ENCODE measurements around the gene PIP5K1A. TPM values are rescaled to one million over a fixed set of nuclear protein-coding genes. Genes with fewer than 3 reads are reported as not detected.

PIP5K1A gene
- total and polyA plus RNA-seq, 2 experiments from 2014 or later, result 35.1 to 62.8 TPM

DNA sequence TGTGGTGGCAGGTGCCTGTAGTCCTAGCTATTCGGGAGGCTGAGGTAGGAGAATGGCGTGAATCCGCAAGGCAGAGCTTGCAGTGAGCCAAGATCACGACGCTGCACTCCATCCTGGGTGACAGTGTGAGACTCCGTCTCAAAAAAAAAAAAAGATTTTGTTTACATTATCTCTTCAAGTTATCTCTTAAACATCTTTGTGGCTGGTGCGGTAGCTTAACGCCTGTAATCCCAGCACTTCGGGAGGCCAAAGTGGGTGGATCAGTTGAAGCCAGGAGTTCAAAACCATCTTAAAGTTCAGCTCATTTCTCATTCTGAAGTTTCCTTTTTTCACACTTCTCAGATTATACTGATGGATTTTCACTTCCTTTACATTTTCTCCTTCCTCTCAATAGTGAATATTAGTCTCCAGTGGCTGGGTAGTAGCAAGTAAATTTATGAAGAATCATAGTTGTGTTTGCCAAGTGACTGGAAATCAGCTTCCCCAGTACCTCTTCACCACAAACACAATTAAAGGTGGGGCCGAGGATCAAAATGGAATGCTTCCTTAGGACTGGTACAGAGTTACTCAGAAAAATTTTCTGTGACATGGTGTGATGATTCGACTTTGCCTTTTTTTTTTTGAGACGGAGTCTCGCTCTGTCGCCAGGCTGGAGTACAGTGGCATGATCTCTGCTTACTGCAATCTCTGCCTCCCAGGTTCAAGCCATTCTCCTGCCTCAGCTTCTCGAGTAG, 13.8 kb downstream of the PIP5K1A start:
- Histone ChIP-seq H3K36me3 (ENCODE audit: low read depth) (peaks cover 57% of the 10 kb centered on the region), H2AFZ (no peak overlapping the region)

DNA sequence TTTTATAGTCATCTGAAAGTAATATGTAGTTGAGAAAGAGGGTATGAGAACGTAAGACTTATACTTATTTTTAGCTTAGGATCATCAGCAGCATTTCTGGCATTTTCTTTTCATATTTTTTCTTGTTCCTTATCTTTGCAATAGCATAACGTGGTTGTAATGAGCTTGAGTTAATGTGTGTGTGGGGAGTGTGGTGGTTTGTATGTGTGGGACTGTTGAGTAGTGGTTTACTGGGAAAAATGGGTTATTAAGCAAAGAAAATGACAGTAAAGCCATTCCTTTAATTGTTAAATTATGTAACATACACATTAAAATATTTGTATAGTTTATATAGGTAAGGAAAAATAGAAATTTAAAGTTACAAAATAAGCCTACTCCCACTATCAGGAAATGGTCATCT, 15.2 kb downstream of the PIP5K1A start:
- Histone ChIP-seq H3K9me3 (ENCODE audit: low read depth) (no peaks in the 10 kb centered on the region), H3K9me2 (ENCODE audit: insufficient read depth) (no peaks in the 10 kb centered on the region), H3K36me3 (ENCODE audit: low read depth) (peaks cover 44% of the 10 kb centered on the region), H3K4me3 (no peak overlapping the region), H3K4me2 (ENCODE audit: unreplicated experiment) (no peak overlapping the region), H3K27me3 (replicated peaks; ENCODE audit: insufficient read depth) (no peaks in the 10 kb centered on the region), H3F3A (ENCODE audit: insufficient read depth) (peaks cover 32% of the 10 kb centered on the region), H2AFZ (no peak overlapping the region), H3K27ac (no peak overlapping the region), H4K20me1 (ENCODE audit: insufficient read depth) (peaks cover 32% of the 10 kb centered on the region), H3K9ac (0 out of 2 replicates have a peak overlapping the region, but pooled peaks have one; percentile 19), H3K4me1 (ENCODE audit: insufficient read depth) (peaks cover 15% of the 10 kb centered on the region), H3K79me2 (ENCODE audit: insufficient read depth) (peaks cover 100% of the 10 kb centered on the region)
- TF ChIP-seq EZH2 (IDR thresholded peaks at IDR 0.05; ENCODE audit: insufficient read depth, poor library complexity, severe bottlenecking) (no peak), EZH2phosphoT487 (IDR thresholded peaks at IDR 0.05; ENCODE audit: insufficient read depth, low read depth) (no peak)
- 19 to 30% methylated on average over 2 of the region's 2 CpGs for WGBS, 2 experiments (ENCODE audit: low coverage in 1 of 2, low lambda C conversion rate in 2 of 2, missing lambda C conversion rate in 2 of 2)
- no peak for DNase-seq
- in situ Hi-C loops (cut with MboI), result no loop called here

More for the DNA sequence above, 13.8 kb downstream of the PIP5K1A start:
- Histone ChIP-seq H3K4me3 (no peak overlapping the region), H3F3A (ENCODE audit: insufficient read depth) (peaks cover 35% of the 10 kb centered on the region), H3K4me2 (ENCODE audit: unreplicated experiment) (no peak overlapping the region), H3K9me3 (ENCODE audit: low read depth) (no peaks in the 10 kb centered on the region), H3K9me2 (ENCODE audit: insufficient read depth) (no peaks in the 10 kb centered on the region), H3K79me2 (ENCODE audit: insufficient read depth) (peaks cover 100% of the 10 kb centered on the region), H3K27ac (no peak overlapping the region), H3K9ac (no peak overlapping the region), H3K27me3 (replicated peaks; ENCODE audit: insufficient read depth) (no peaks in the 10 kb centered on the region), H3K4me1 (ENCODE audit: insufficient read depth) (peaks cover 15% of the 10 kb centered on the region), H4K20me1 (ENCODE audit: insufficient read depth) (peaks cover 24% of the 10 kb centered on the region; the same call in 1 of the 2 replicates)
- TF ChIP-seq EZH2phosphoT487 (IDR thresholded peaks at IDR 0.05; ENCODE audit: insufficient read depth, low read depth) (no peak), EZH2 (IDR thresholded peaks at IDR 0.05; ENCODE audit: insufficient read depth, poor library complexity, severe bottlenecking) (no peak)
- in situ Hi-C loops (cut with MboI), result no loop called here
- 91 to 92% methylated on average over 15 of the region's 15 CpGs for WGBS, 2 experiments (ENCODE audit: low coverage in 1 of 2, low lambda C conversion rate in 2 of 2, missing lambda C conversion rate in 2 of 2)
- no peak for DNase-seq

DNA sequence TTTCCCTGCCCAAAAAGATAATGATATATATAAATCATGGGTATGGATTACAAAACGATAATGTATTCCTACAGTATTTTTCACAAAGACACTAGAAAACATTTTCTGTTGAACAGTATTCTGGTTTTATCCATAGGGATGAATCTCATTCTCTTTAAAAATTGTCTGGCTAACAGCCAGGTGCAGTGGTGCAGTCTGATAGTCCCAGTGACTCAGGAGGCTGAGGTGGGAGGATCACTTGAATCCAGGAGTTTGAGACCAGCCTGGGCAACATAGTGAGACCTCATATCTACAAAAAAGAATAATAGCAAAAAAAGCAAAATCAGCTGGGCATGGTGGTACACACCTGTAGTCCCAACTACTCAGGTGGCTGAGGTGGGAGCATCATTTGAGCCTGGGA, 23.3 kb downstream of the PIP5K1A start:
- H3K36me3 ChIP-seq (ENCODE audit: low read depth), result peaks cover 29% of the 10 kb centered on the region; the same call in 1 of the 2 replicates
- H3K4me1 ChIP-seq (ENCODE audit: insufficient read depth), result peaks cover 14% of the 10 kb centered on the region
- TF ChIP-seq EZH2 (IDR thresholded peaks at IDR 0.05; ENCODE audit: insufficient read depth, poor library complexity, severe bottlenecking) (no peak), EZH2phosphoT487 (IDR thresholded peaks at IDR 0.05; ENCODE audit: insufficient read depth, low read depth) (no peak)
- no peak overlapping the region for H3K9ac ChIP-seq
- H3F3A ChIP-seq (ENCODE audit: insufficient read depth), result peaks cover 34% of the 10 kb centered on the region
- in situ Hi-C loops (cut with MboI), result no loop called here
- H3K9me2 ChIP-seq (ENCODE audit: insufficient read depth), result no peaks in the 10 kb centered on the region
- no peak overlapping the region for H3K4me3 ChIP-seq
- no peaks in the 10 kb centered on the region for H3K9me3 ChIP-seq (ENCODE audit: low read depth)
- no peak overlapping the region for H3K4me2 ChIP-seq (ENCODE audit: unreplicated experiment)
- DNase-seq, result peak; percentile 33
- peak overlapping the region; percentile 40 for H3K27ac ChIP-seq
- peaks cover 39% of the 10 kb centered on the region for H4K20me1 ChIP-seq (ENCODE audit: insufficient read depth)
- peaks cover 100% of the 10 kb centered on the region for H3K79me2 ChIP-seq (ENCODE audit: insufficient read depth)
- 93 to 100% methylated on average over 1 of the region's 1 CpG for WGBS, 2 experiments (ENCODE audit: low coverage in 1 of 2, low lambda C conversion rate in 2 of 2, missing lambda C conversion rate in 2 of 2)
- H2AFZ ChIP-seq, result no peak overlapping the region
- H3K27me3 ChIP-seq (replicated peaks; ENCODE audit: insufficient read depth), result no peaks in the 10 kb centered on the region

DNA sequence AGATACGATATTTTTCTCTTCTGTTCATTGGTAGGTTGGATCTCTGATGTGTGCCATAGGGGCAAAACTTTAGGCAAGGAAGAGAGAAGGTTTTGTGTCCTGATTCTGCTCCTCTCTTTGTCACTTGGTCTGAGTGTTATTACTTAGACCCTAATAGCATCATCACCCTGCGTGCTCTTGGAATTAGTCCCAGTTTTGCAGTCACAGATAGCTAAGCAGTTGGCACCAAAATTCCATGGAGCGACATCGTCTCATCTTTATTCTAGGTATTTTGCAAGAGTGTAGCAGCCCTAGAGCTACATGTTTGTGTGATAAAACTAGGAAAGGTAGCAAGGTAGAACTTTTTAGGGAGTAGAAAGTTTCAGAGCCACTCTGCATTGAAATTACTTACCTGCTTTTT, 23.8 kb downstream of the PIP5K1A start:
- in situ Hi-C loops (cut with MboI), result no loop called here
- no peak overlapping the region for H3K4me2 ChIP-seq (ENCODE audit: unreplicated experiment)
- no peaks in the 10 kb centered on the region for H3K9me2 ChIP-seq (ENCODE audit: insufficient read depth)
- peaks cover 14% of the 10 kb centered on the region for H3K4me1 ChIP-seq (ENCODE audit: insufficient read depth)
- peaks cover 33% of the 10 kb centered on the region for H3F3A ChIP-seq (ENCODE audit: insufficient read depth)
- H3K4me3 ChIP-seq, result no peak overlapping the region
- peak overlapping the region; percentile 40 for H3K27ac ChIP-seq
- peak; percentile 62 for DNase-seq
- H3K27me3 ChIP-seq (replicated peaks; ENCODE audit: insufficient read depth), result no peaks in the 10 kb centered on the region
- TF ChIP-seq EZH2 (IDR thresholded peaks at IDR 0.05; ENCODE audit: insufficient read depth, poor library complexity, severe bottlenecking) (no peak), EZH2phosphoT487 (IDR thresholded peaks at IDR 0.05; ENCODE audit: insufficient read depth, low read depth) (no peak)
- no peak overlapping the region for H3K9ac ChIP-seq
- H3K36me3 ChIP-seq (ENCODE audit: low read depth), result peaks cover 33% of the 10 kb centered on the region; the same call in 1 of the 2 replicates
- peaks cover 38% of the 10 kb centered on the region for H4K20me1 ChIP-seq (ENCODE audit: insufficient read depth)
- H3K79me2 ChIP-seq (ENCODE audit: insufficient read depth), result peaks cover 100% of the 10 kb centered on the region
- no peaks in the 10 kb centered on the region for H3K9me3 ChIP-seq (ENCODE audit: low read depth)
- no peak overlapping the region for H2AFZ ChIP-seq
- WGBS, 2 experiments (ENCODE audit: low coverage in 1 of 2, low lambda C conversion rate in 2 of 2, missing lambda C conversion rate in 2 of 2), result 42 to 44% methylated on average over 4 of the region's 4 CpGs
